IMR-90 (cell line): ENCODE results near the gene RTRAF. TPM values are rescaled to one million over a fixed set of nuclear protein-coding genes. Genes with fewer than 3 reads are reported as not detected.

Source experiments
- ATAC-seq: fragments of 200-7000 bp; cut with Tn5 transposase; 2 replicates; pipeline ENCODE4 v1.9.1; 2020; ENCODE audit warnings: low read depth, mild to moderate bottlenecking, moderate library complexity
- BruUV-seq: library from RNA; stranded (reverse); fragments of 400-500 nt; replicated peaks from 2 replicates; lab custom pipeline; 2021; lab: Mats Ljungman, UMichigan
- CTCF ChIA-PET: fragments of 300-600 bp; formaldehyde crosslinking; extraction: SDS; loops from one replicate; lab custom pipeline; 2021; ENCODE audit warnings: antibody characterized with exemption; lab: Yijun Ruan, JAX
- POLR2A ChIA-PET: fragments of 300-600 bp; sonication (Branson Sonifier 250); formaldehyde crosslinking; loops from one replicate; lab custom pipeline; 2022; ENCODE audit warnings: antibody characterized with exemption; ENCODE audit not compliant: unreplicated experiment; lab: Charles Lee
- DNase-seq: peaks from one replicate; pipeline ENCODE4 v3.0.0; 2013
- H2AFZ ChIP-seq: replicated peaks from 2 replicates; pipeline ENCODE3; 2013; ENCODE audit warnings: low read length, mild to moderate bottlenecking; ENCODE audit not compliant: poor library complexity
- H2AK5ac ChIP-seq: 2 replicates; pipeline ENCODE4 v1.6.1; 2013; ENCODE audit warnings: low read depth, low read length, inconsistent platforms
- H2AK9ac ChIP-seq: replicated peaks from 2 replicates; pipeline ENCODE3; 2013; ENCODE audit warnings: mild to moderate bottlenecking, low read depth, low read length, moderate library complexity; ENCODE audit not compliant: poor library complexity
- H2BK120ac ChIP-seq: 2 replicates; pipeline ENCODE4 v1.6.1; 2013; ENCODE audit warnings: low read depth, low read length, inconsistent platforms
- H2BK15ac ChIP-seq: 3 replicates; pipeline ENCODE4 v1.6.1; 2013; ENCODE audit warnings: low read depth, low read length, inconsistent platforms
- H2BK20ac ChIP-seq: 2 replicates; pipeline ENCODE4 v1.6.1; 2013; ENCODE audit warnings: low read depth, mild to moderate bottlenecking, inconsistent platforms, low read length, moderate library complexity
- H2BK5ac ChIP-seq: 2 replicates; pipeline ENCODE4 v1.6.1; 2013; ENCODE audit warnings: mild to moderate bottlenecking, low read depth, low read length, inconsistent platforms; ENCODE audit not compliant: poor library complexity, severe bottlenecking
- H3K14ac ChIP-seq: replicated peaks from 2 replicates; pipeline ENCODE4 v1.6.1; 2013; ENCODE audit warnings: low read depth, low read length, inconsistent platforms
- H3K18ac ChIP-seq: 2 replicates; pipeline ENCODE4 v1.6.1; 2013; ENCODE audit warnings: low read depth, low read length, control low read depth
- H3K23ac ChIP-seq: 2 replicates; pipeline ENCODE4 v1.6.1; 2013; ENCODE audit warnings: low read depth, low read length, inconsistent platforms
- H3K27ac ChIP-seq: 2 replicates; pipeline ENCODE4 v1.5.1; 2013; ENCODE audit warnings: mild to moderate bottlenecking, control low read depth, low read length; ENCODE audit not compliant: insufficient read depth
- H3K27me3 ChIP-seq: 2 replicates; pipeline ENCODE4 v1.6.1; 2013; ENCODE audit warnings: low read length; ENCODE audit not compliant: control insufficient read depth, insufficient read depth
- H3K36me3 ChIP-seq: 2 replicates; pipeline ENCODE4 v1.6.1; 2013; ENCODE audit warnings: low read length, mixed read lengths; ENCODE audit not compliant: control insufficient read depth, insufficient read depth
- H3K4ac ChIP-seq: 2 replicates; pipeline ENCODE4 v1.6.1; 2013; ENCODE audit warnings: low read depth, low read length, inconsistent platforms
- H3K4me1 ChIP-seq: 2 replicates; pipeline ENCODE4 v1.6.1; 2013; ENCODE audit warnings: low read length, mixed read lengths; ENCODE audit not compliant: control insufficient read depth, insufficient read depth
- H3K4me2 ChIP-seq: 2 replicates; pipeline ENCODE4 v1.6.1; 2013; ENCODE audit warnings: low read depth, mild to moderate bottlenecking, control low read depth, low read length, moderate library complexity
- H3K4me3 ChIP-seq: 2 replicates; pipeline ENCODE4 v1.5.1; 2013; ENCODE audit warnings: low read depth, mild to moderate bottlenecking, control low read depth, low read length, moderate library complexity; ENCODE audit not compliant: insufficient read depth
- H3K56ac ChIP-seq: 2 replicates; pipeline ENCODE4 v1.6.1; 2013; ENCODE audit warnings: low read length, inconsistent platforms; ENCODE audit not compliant: insufficient read depth; ENCODE audit errors: extremely low read depth
- H3K79me1 ChIP-seq, 2 experiments: 2 replicates each; pipeline ENCODE4 v1.6.1; 2013; ENCODE audit warnings: low read length in 2 of 2, inconsistent platforms in 1 of 2, low read depth in 1 of 2
- H3K9ac ChIP-seq: 2 replicates; pipeline ENCODE4 v1.6.1; 2013; ENCODE audit warnings: low read depth, low read length, control low read depth
- H3K9me1 ChIP-seq: 2 replicates; pipeline ENCODE4 v1.6.1; 2013; ENCODE audit warnings: low read length, inconsistent platforms; ENCODE audit not compliant: insufficient read depth
- H3K9me3 ChIP-seq: 2 replicates; pipeline ENCODE4 v1.6.1; 2013; ENCODE audit warnings: low read length; ENCODE audit not compliant: control insufficient read depth, insufficient read depth
- H4K20me1 ChIP-seq: 2 replicates; pipeline ENCODE4 v1.6.1; 2013; ENCODE audit warnings: low read length, inconsistent platforms; ENCODE audit not compliant: insufficient read depth
- H4K5ac ChIP-seq: 2 replicates; pipeline ENCODE4 v1.6.1; 2013; ENCODE audit warnings: mild to moderate bottlenecking, low read depth, low read length, control low read depth
- H4K8ac ChIP-seq, 2 experiments: 2 replicates each; pipeline ENCODE4 v1.6.1; 2013; ENCODE audit warnings: low read depth in 2 of 2, low read length in 2 of 2, control low read depth in 1 of 2, inconsistent platforms in 1 of 2
- H4K91ac ChIP-seq: 2 replicates; pipeline ENCODE4 v1.6.1; 2013; ENCODE audit warnings: low read depth, low read length, inconsistent platforms; ENCODE audit not compliant: insufficient read depth
- BHLHE40 ChIP-seq: fragments of 150-350 bp; IDR thresholded peaks from 2 replicates; pipeline ENCODE4 v1.6.1; 2016; ENCODE audit warnings: mild to moderate bottlenecking, low read depth, low read length
- CEBPB ChIP-seq: IDR thresholded peaks from 2 replicates; pipeline ENCODE4 v1.6.1; 2012; ENCODE audit warnings: low read depth, low read length, improper control_type of control experiment
- MXI1 ChIP-seq: IDR thresholded peaks from 2 replicates; pipeline ENCODE4 v1.6.1; 2012; ENCODE audit warnings: low read depth, mild to moderate bottlenecking, low read length, moderate library complexity, borderline replicate concordance
- NFE2L2 ChIP-seq: fragments of 150-350 bp; IDR thresholded peaks from 2 replicates; pipeline ENCODE4 v1.6.1; 2016; ENCODE audit warnings: low read depth, mild to moderate bottlenecking, low read length
- RAD21 ChIP-seq: IDR thresholded peaks from 2 replicates; pipeline ENCODE4 v1.6.1; 2012; ENCODE audit warnings: low read length, improper control_type of control experiment
- RCOR1 ChIP-seq: IDR thresholded peaks from 2 replicates; pipeline ENCODE4 v1.6.1; 2012; ENCODE audit warnings: mild to moderate bottlenecking, low read length, improper control_type of control experiment; ENCODE audit not compliant: insufficient replicate concordance
- RFX5 ChIP-seq: IDR thresholded peaks from 2 replicates; pipeline ENCODE4 v1.8.0; 2012; ENCODE audit warnings: low read depth, mild to moderate bottlenecking, low read length, moderate library complexity
- WGBS, 2 experiments: methylation state at CpG; one replicate each; pipeline versions ENCODE4 v1.1.5 to v1.1.7; 2013; ENCODE audit warnings: missing lambda C conversion rate in 2 of 2; ENCODE audit not compliant: insufficient read length in 1 of 2; ENCODE audit errors: extremely low coverage in 2 of 2; 5-methylcytosine and 5-hydroxymethylcytosine counted together
- dilution Hi-C: fragments of 300-500 bp; cut with HindIII; formaldehyde crosslinking; loops from one replicate; pipeline ENCODE4 v1.14.3; 2018; ENCODE audit warnings: low sequenced_read_pairs; ENCODE audit not compliant: unreplicated experiment
- in situ Hi-C: fragments of 300-500 bp; cut with MboI; formaldehyde crosslinking; loops from 3 replicates; pipeline ENCODE4 v1.14.3; 2019; ENCODE audit warnings: low sequenced_read_pairs, inconsistent platforms, mixed read lengths
- intact Hi-C: fragments of 100-400 bp; cut with micrococcal nuclease; formaldehyde crosslinking; loops from 2 replicates; pipeline ENCODE4 v1.10.0; 2022
- polyA plus RNA-seq, 3 experiments: library from polyadenylated mRNA; depleted of rRNA; stranded (reverse); fragments of >200 nt; gene quantifications; 2 replicates each; pipeline ENCODE4 v1.2.3, GENCODE V29; 2012; ENCODE audit warnings: low replicate concordance in 1 of 3
- total RNA-seq: library from RNA; depleted of rRNA; stranded (reverse); fragments of >200 nt; gene quantifications from 2 replicates; pipeline ENCODE4 v1.2.3, GENCODE V29; 2012

Gene RTRAF
- total and polyA plus RNA-seq, 2 of the 4 experiments (the other 2 are of a cell fraction): 53.2 to 102 TPM

- H3K27me3 ChIP-seq: no peaks in the 10 kb centered on the region
- H2AK9ac ChIP-seq: no peak overlapping the region
- no CpG with 5 or more reads among the region's 2 CpGs for WGBS, 2 experiments
- no peak overlapping the region for H2AK5ac ChIP-seq
- no peak overlapping the region for H3K9ac ChIP-seq
- H3K27ac ChIP-seq: no peak overlapping the region
- no peak for ATAC-seq
- intact Hi-C loops (loop anchor here (10.0 kb wide), 1 partner anchor 456 kb away; no protein-coding TSS in a partner anchor), dilution Hi-C loops (no loop called here), in situ Hi-C loops (loop anchor here (5.0 kb wide), 1 partner anchor 133 kb away; no protein-coding TSS in a partner anchor)
- TF ChIP-seq RFX5 (no peak), CEBPB (no peak), RAD21 (no peak), RCOR1 (no peak), BHLHE40 (no peak), NFE2L2 (no peak), MXI1 (no peak)
- peak overlapping the region; percentile 2 for H2BK5ac ChIP-seq
- H3K4ac ChIP-seq: no peak overlapping the region; the same call in 1 of the 2 replicates
- no peak overlapping the region for H2BK120ac ChIP-seq
- no peak overlapping the region for H3K4me2 ChIP-seq
- H3K79me1 ChIP-seq: peaks cover 14 to 34% of the 10 kb centered on the region in 2 experiments
- no peak overlapping the region; a peak in 1 of 4 replicates for H4K8ac ChIP-seq
- H4K91ac ChIP-seq: no peak overlapping the region
- no peak overlapping the region for H2BK20ac ChIP-seq
- H3K56ac ChIP-seq: no peak overlapping the region
- no peak overlapping the region for H3K4me3 ChIP-seq
- H3K14ac ChIP-seq: no peak overlapping the region
- H2BK15ac ChIP-seq: no peak overlapping the region
- BruUV-seq: no TSS peak
- H3K18ac ChIP-seq: no peak overlapping the region
- H3K36me3 ChIP-seq: peaks cover 16% of the 10 kb centered on the region
- H3K23ac ChIP-seq: no peak overlapping the region
- peak; percentile 56 for DNase-seq
- no peak overlapping the region for H2AFZ ChIP-seq
- CTCF ChIA-PET: interaction anchor here (0.6 kb wide), 1 partner anchor 88 kb away, joined by 3 read pairs; no protein-coding TSS in a partner anchor
- H3K9me1 ChIP-seq: peaks cover 5% of the 10 kb centered on the region
- H3K4me1 ChIP-seq: no peaks in the 10 kb centered on the region
- H4K5ac ChIP-seq: no peak overlapping the region
- no peaks in the 10 kb centered on the region for H4K20me1 ChIP-seq
- POLR2A ChIA-PET: no interaction called here
- no peaks in the 10 kb centered on the region for H3K9me3 ChIP-seq
Measured at GRCh38 chr14:51999084-51999483, 9.7 kb downstream of the RTRAF start.
